ENCODE measurements around the gene PSPH.
"Not testable (repeated sequence)": the region's sequence is repeated elsewhere in the genome, so short reads cannot be mapped to it uniquely, and the experiment has no call there.

- TF ChIP-seq CTCF (IDR thresholded peaks at IDR 0.05; ENCODE audit: extremely low read depth in 1 of 2, insufficient read depth in 1 of 2, low read depth in 1 of 2, low read length in 2 of 2); JUN (IDR thresholded peaks at IDR 0.05; ENCODE audit: borderline replicate concordance, insufficient read depth, insufficient read length, low read depth); POLR2A (IDR thresholded peaks at IDR 0.05; ENCODE audit: low read depth, low read length); POLR2AphosphoS5 (IDR thresholded peaks at IDR 0.05; ENCODE audit: insufficient read depth, low read depth, low read length); EZH2 (IDR thresholded peaks at IDR 0.05; ENCODE audit: borderline replicate concordance, low read depth, low read length, severe bottlenecking); FOS (IDR thresholded peaks at IDR 0.05; ENCODE audit: borderline replicate concordance, insufficient read depth, low read length): not testable (repeated sequence)
Measured at GRCh38 chr7:56098187-56099008, 47.2 kb upstream of the PSPH start.

All from endothelial cell of umbilical vein (primary cell).